SK-MEL-5 (cell line): Measurements from ENCODE around the gene HFE. TPM values are rescaled to one million over a fixed set of nuclear protein-coding genes. Genes with fewer than 3 reads are reported as not detected.

Source experiments
- total RNA-seq: library from RNA; depleted of rRNA; stranded (reverse); fragments of >200 nt; shearing (Covaris generic); gene quantifications from 2 replicates; pipeline ENCODE4 v1.2.3, GENCODE V29; 2014; rRNA removed

HFE gene
- total RNA-seq, 1 experiment from 2014 or later = 15.8 TPM

Other genes with a start within 250 kb of the HFE start
- not detected in 2 replicates for gene SLC17A3, start 213.2 kb upstream of the HFE start, total RNA-seq
- gene SLC17A2, start 156.7 kb upstream of the HFE start, total RNA-seq = not detected in 2 replicates
- 15.0 and 15.7 TPM in 2 replicates for gene TRIM38, start 124.6 kb upstream of the HFE start, total RNA-seq